GM13976 (cell line): ENCODE results near the gene SLC16A4.

Experiments
- DNase-seq: peaks from one replicate; pipeline ENCODE4 v3.0.0; 2012; ENCODE audit warnings: low spot score
- in situ Hi-C: fragments of 300-500 bp; cut with MboI; formaldehyde crosslinking; loops from one replicate; pipeline ENCODE4 v1.12.0; 2022; ENCODE audit warnings: low sequenced_read_pairs, mixed read lengths, inconsistent platforms; ENCODE audit not compliant: unreplicated experiment
- TF ChIP-seq, protein P1 (sequence below): IDR thresholded peaks from 2 replicates; pipeline ENCODE4 v1.5.1; 2012; ENCODE audit warnings: borderline replicate concordance, mild to moderate bottlenecking; ENCODE audit not compliant: insufficient read depth; ENCODE audit errors: extremely low read depth, missing control alignments, control extremely low read depth

SLC16A4 gene

DNA sequence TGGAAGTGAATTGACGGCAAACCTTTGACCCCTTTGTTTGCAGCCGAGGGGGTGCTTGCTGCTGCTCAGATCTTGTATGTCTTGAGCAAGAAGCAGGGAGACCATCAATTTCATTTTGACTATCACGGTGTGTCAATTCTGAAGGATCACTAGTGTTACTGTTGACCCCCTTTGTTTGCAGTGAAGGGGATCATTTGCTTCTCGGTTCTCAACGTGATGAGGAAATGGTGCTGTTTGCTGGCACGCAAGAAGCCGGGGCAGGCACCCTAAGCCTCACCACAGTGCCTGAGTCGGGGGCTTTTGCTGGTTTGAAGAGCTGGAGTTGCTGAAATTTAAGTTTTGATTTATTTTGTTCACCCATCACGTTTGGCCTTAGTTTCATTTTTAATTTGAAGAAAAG, 44.1 kb downstream of the SLC16A4 start:
- TF ChIP-seq, protein P1, sequence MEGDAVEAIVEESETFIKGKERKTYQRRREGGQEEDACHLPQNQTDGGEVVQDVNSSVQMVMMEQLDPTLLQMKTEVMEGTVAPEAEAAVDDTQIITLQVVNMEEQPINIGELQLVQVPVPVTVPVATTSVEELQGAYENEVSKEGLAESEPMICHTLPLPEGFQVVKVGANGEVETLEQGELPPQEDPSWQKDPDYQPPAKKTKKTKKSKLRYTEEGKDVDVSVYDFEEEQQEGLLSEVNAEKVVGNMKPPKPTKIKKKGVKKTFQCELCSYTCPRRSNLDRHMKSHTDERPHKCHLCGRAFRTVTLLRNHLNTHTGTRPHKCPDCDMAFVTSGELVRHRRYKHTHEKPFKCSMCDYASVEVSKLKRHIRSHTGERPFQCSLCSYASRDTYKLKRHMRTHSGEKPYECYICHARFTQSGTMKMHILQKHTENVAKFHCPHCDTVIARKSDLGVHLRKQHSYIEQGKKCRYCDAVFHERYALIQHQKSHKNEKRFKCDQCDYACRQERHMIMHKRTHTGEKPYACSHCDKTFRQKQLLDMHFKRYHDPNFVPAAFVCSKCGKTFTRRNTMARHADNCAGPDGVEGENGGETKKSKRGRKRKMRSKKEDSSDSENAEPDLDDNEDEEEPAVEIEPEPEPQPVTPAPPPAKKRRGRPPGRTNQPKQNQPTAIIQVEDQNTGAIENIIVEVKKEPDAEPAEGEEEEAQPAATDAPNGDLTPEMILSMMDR: no peak
- no peak for DNase-seq
- in situ Hi-C loops: no loop called here

- TF ChIP-seq, protein P1: no peak
- in situ Hi-C loops: no loop called here
- no peak for DNase-seq
These were observed 45.3 kb downstream of the SLC16A4 start for GRCh38 chr1:110345480-110345879.

- in situ Hi-C loops: no loop called here
- TF ChIP-seq, protein P1: no peak
- no peak for DNase-seq
These were observed 46.7 kb downstream of the SLC16A4 start for GRCh38 chr1:110344152-110344551.

- DNase-seq: no peak
- in situ Hi-C loops: no loop called here
- TF ChIP-seq, protein P1: no peak
These were observed 47.6 kb downstream of the SLC16A4 start for GRCh38 chr1:110343249-110343648.

DNA sequence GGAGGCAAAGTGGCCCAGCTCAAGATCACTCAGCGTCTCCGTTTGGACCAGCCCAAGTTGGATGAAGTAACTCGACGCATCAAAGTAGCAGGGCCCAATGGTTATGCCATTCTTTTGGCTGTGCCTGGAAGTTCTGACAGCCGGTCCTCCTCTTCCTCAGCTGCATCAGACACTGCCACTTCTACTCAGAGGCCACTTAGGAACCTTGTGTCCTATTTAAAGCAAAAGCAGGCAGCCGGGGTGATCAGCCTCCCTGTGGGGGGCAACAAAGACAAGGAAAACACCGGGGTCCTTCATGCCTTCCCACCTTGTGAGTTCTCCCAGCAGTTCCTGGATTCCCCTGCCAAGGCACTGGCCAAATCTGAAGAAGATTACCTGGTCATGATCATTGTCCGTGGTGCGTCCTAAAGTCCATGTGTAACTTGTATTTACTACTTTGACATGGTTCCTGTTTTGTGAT, 48.9 kb downstream of the SLC16A4 start:
- in situ Hi-C loops: no loop called here
- TF ChIP-seq, protein P1: no peak
- no peak for DNase-seq

DNA sequence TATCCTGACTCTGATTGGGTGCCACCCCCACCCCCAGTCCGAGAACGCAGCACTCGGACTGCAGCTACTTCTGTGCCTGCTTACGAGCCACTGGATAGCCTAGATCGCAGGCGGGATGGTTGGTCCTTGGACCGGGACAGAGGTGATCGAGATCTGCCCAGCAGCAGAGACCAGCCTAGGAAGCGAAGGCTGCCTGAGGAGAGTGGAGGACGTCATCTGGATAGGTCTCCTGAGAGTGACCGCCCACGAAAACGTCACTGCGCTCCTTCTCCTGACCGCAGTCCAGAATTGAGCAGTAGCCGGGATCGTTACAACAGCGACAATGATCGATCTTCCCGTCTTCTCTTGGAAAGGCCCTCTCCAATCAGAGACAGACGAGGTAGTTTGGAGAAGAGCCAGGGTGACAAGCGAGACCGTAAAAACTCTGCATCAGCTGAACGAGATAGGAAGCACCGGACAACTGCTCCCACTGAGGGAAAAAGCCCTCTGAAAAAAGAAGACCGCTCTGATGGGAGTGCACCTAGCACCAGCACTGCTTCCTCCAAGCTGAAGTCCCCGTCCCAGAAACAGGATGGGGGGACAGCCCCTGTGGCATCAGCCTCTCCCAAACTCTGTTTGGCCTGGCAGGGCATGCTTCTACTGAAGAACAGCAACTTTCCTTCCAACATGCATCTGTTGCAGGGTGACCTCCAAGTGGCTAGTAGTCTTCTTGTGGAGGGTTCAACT, 49.5 kb downstream of the SLC16A4 start:
- no peak for DNase-seq
- in situ Hi-C loops: no loop called here
- TF ChIP-seq, protein P1: no peak
